ENCODE data around the gene SP7. TPM values are rescaled to one million over a fixed set of nuclear protein-coding genes. Genes with fewer than 3 reads are reported as not detected.

SP7 gene
- total RNA-seq, 1 experiment from 2014 or later: not detected

DNA sequence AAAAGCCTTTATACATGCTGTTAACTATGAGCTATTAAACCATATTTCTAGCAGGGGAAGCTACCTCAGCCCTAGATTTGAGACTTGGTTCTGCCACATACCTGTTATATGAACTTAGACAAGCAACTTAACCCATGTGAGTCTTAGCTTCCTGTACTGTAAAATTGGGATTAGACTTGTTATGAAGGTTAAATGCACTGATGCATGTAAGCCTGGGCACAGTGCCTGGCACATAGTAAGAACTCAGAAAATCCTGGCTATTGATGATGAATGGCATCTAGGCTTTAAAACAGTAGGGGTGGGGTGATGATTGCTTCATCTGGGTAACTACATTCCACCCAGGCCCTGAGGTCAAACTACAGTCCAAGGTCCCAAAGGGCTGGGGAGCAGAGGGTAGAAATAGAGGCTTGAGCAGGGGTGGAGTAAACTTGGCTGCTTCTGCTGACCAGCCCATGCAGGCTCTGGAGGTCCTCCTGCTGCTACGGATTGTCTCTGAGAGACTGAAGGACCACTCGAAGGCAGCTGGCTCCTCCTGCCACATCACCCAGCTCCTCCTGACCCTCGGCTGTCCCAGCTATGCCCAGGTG, 56.8 kb downstream of the SP7 start:
- Mint-ChIP-seq H3K9me3 (ENCODE audit: low read depth, unreplicated experiment) (no peaks in the 10 kb centered on the region), H3K27me3 (ENCODE audit: unreplicated experiment) (no peaks in the 10 kb centered on the region), H3K4me1 (ENCODE audit: low read depth, unreplicated experiment) (no peaks in the 10 kb centered on the region), H3K27ac (ENCODE audit: unreplicated experiment) (no peak overlapping the region), H3K36me3 (ENCODE audit: insufficient read depth, unreplicated experiment) (peaks cover 22% of the 10 kb centered on the region), H3K4me3 (ENCODE audit: low read depth, unreplicated experiment) (no peak overlapping the region)
- intact Hi-C loops (cut with micrococcal nuclease; ENCODE audit: unreplicated experiment): no loop called here
- no peak for TF ChIP-seq CTCF (IDR thresholded peaks at IDR 0.05; ENCODE audit: unreplicated experiment)
- BruUV-seq (replicated peaks): no TSS peak
- CTCF ChIA-PET: no interaction called here
- DNase-seq: no peak

DNA sequence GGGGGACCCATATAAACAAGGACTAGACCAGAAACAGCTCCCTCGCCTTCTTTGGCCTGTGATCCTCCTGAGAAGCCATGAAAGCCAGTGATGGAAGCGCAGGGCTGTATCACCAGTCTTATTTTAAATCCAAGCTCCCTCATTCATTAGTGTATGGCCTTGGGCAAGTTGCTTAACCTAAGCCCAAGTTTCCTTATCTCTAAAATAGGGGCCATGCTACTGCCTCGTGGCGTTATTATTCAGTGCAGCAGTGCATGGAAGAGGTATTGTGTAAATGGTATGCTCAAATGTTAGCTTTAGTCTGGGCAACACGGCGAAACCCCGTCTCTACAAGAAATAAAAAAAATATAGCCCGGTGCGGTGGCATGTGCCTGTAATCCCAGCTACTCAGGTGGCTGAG, 58.2 kb downstream of the SP7 start:
- peaks cover 11% of the 10 kb centered on the region for H3K36me3 Mint-ChIP-seq (ENCODE audit: insufficient read depth, unreplicated experiment)
- CTCF ChIA-PET: interaction anchor here (0.6 to 1.3 kb wide), 2 partner anchors 9 to 83 kb away, joined by 3 to 6 read pairs; no protein-coding TSS in a partner anchor
- BruUV-seq (replicated peaks): no TSS peak
- DNase-seq: no peak
- intact Hi-C loops (cut with micrococcal nuclease; ENCODE audit: unreplicated experiment): no loop called here
- H3K27me3 Mint-ChIP-seq (ENCODE audit: unreplicated experiment): no peaks in the 10 kb centered on the region
- no peaks in the 10 kb centered on the region for H3K4me1 Mint-ChIP-seq (ENCODE audit: low read depth, unreplicated experiment)
- no peak overlapping the region for H3K27ac Mint-ChIP-seq (ENCODE audit: unreplicated experiment)
- H3K9me3 Mint-ChIP-seq (ENCODE audit: low read depth, unreplicated experiment): no peaks in the 10 kb centered on the region
- no peak overlapping the region for H3K4me3 Mint-ChIP-seq (ENCODE audit: low read depth, unreplicated experiment)
- TF ChIP-seq CTCF (IDR thresholded peaks at IDR 0.05; ENCODE audit: unreplicated experiment): no peak

Other genes starting within 250 kb of the SP7 start
- gene IGFBP6, start 238.7 kb downstream of the SP7 start, total RNA-seq (2022): 25.4 and 67.0 TPM in 2 replicates
- gene SOAT2, start 232.9 kb downstream of the SP7 start, total RNA-seq (2022): not detected in 2 replicates
- 30.3 and 32.7 TPM in 2 replicates for gene ZNF740, start 155.6 kb downstream of the SP7 start, total RNA-seq (2022)
- gene CSAD, start 155.4 kb downstream of the SP7 start, total RNA-seq (2022): 12.2 and 24.0 TPM in 2 replicates
- gene ITGB7, start 129.1 kb downstream of the SP7 start, total RNA-seq (2022): 4.3 and 5.0 TPM in 2 replicates
- gene RARG, start 104.1 kb downstream of the SP7 start, total RNA-seq (2022): 36.7 and 43.0 TPM in 2 replicates
- gene ESPL1, start 68.1 kb downstream of the SP7 start, total RNA-seq (2022): 24.3 and 31.1 TPM in 2 replicates
- gene PFDN5, start 40.8 kb downstream of the SP7 start, total RNA-seq (2022): 178 and 185 TPM in 2 replicates
- 29.7 and 32.4 TPM in 2 replicates for gene MYG1, start 36.7 kb downstream of the SP7 start, total RNA-seq (2022)
- gene AAAS, start 14.7 kb downstream of the SP7 start, total RNA-seq (2022): 31.0 and 33.6 TPM in 2 replicates
- gene SP1, start 43.8 kb upstream of the SP7 start, total RNA-seq (2022): 52.5 and 58.0 TPM in 2 replicates
- gene AMHR2, start 87.5 kb upstream of the SP7 start, total RNA-seq (2022): not detected in 2 replicates
- 151 and 184 TPM in 2 replicates for gene PRR13, start 105.4 kb upstream of the SP7 start, total RNA-seq (2022)
- 464 and 528 TPM in 2 replicates for gene PCBP2, start 115.7 kb upstream of the SP7 start, total RNA-seq (2022)
- 4.6 and 5.8 TPM in 2 replicates for gene MAP3K12, start 163.1 kb upstream of the SP7 start, total RNA-seq (2022)
- gene TARBP2, start 164.9 kb upstream of the SP7 start, total RNA-seq (2022): 20.7 and 21.8 TPM in 2 replicates
- gene NPFF, start 171.1 kb upstream of the SP7 start, total RNA-seq (2022): not detected in 2 replicates

All from Calu3 (cell line).